Activated CD8-positive, alpha-beta T cell treated with anti-CD3 and anti-CD28 coated beads for 36 hours (primary cell): Measurements from ENCODE around the gene TCEAL5. TPM values are rescaled to one million over a fixed set of nuclear protein-coding genes. Genes with fewer than 3 reads are reported as not detected.
"Not testable (repeated sequence)": the region's sequence is repeated elsewhere in the genome, so short reads cannot be mapped to it uniquely, and the experiment has no call there.

Experiments used
- ATAC-seq: fragments of 200-7000 bp; cut with Tn5 transposase; one replicate; pipeline ENCODE4 v1.10.0; 2021; ENCODE audit warnings: mild to moderate bottlenecking, moderate library complexity
- CTCF ChIA-PET: fragments of 350-600 bp; sonication (Branson Sonifier 250); formaldehyde crosslinking; loops from one replicate; lab custom pipeline; 2021; ENCODE audit warnings: antibody characterized with exemption; lab: Charles Lee
- POLR2A ChIA-PET: fragments of 350-600 bp; sonication (Branson Sonifier 250); formaldehyde crosslinking; loops from one replicate; lab custom pipeline; 2021; ENCODE audit warnings: antibody characterized with exemption; lab: Charles Lee
- DNase-seq: peaks from one replicate; pipeline ENCODE4 v3.0.0-alpha.2; 2020
- H3K27ac Mint-ChIP-seq: one replicate; pipeline ENCODE4 v1.8.0; 2021; ENCODE audit warnings: mild to moderate bottlenecking, mixed read lengths
- H3K27me3 Mint-ChIP-seq: one replicate; pipeline ENCODE4 v1.8.0; 2021; ENCODE audit warnings: mixed read lengths
- H3K36me3 Mint-ChIP-seq: one replicate; pipeline ENCODE4 v1.8.0; 2021; ENCODE audit warnings: low read depth, mixed read lengths
- H3K4me1 Mint-ChIP-seq: one replicate; pipeline ENCODE4 v1.8.0; 2021; ENCODE audit warnings: low read depth, mixed read lengths
- H3K4me3 Mint-ChIP-seq: one replicate; pipeline ENCODE4 v1.8.0; 2021; ENCODE audit warnings: mild to moderate bottlenecking, moderate library complexity, mixed read lengths
- H3K9me3 Mint-ChIP-seq: one replicate; pipeline ENCODE4 v1.8.0; 2021; ENCODE audit warnings: mixed read lengths
- intact Hi-C: fragments of 100-400 bp; cut with micrococcal nuclease; formaldehyde crosslinking; loops from one replicate; pipeline ENCODE4 v1.10.0; 2022
- total RNA-seq, 2 experiments: library from RNA; stranded (reverse); gene quantifications; one replicate each; pipeline ENCODE4 v1.2.3, GENCODE V29; 2021
- TF ChIP-seq, protein P1 (sequence below): fragments of 200-600 bp; IDR thresholded peaks from one replicate; pipeline ENCODE4 v1.8.0; 2022; ENCODE audit warnings: antibody characterized with exemption, mild to moderate bottlenecking

The TCEAL5 gene
- total RNA-seq, 2 experiments from 2014 or later = not detected

DNA sequence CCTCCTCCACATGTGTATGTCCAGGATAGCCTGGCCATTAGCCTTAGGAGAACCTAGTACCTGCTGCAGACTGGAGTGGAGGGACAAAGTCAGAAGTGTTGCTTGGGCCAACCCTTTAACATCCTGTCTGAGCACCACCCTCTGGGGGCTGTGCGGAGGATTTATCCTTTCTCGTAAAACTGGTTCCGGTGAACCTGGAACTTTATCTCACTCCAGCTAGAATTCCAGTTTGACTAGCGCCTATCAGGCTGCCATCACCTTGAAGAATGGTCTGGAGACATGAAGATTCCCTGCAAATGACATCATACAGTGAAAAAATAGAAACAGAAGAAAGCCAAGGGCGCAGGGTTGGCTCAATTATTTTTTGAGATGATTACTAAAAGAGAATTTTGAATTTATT, 25.6 kb downstream of the TCEAL5 start:
- ChIA-PET POLR2A (no interaction called here), CTCF (interaction anchor here (1.5 kb wide), 1 partner anchor 20 kb away, joined by 3 read pairs; no protein-coding TSS in a partner anchor)
- H3K36me3 Mint-ChIP-seq = peaks cover 11% of the 10 kb centered on the region
- no peaks in the 10 kb centered on the region for H3K27me3 Mint-ChIP-seq
- intact Hi-C loops = no loop called here
- ATAC-seq (no peak), DNase-seq (no peak)
- TF ChIP-seq, protein P1, sequence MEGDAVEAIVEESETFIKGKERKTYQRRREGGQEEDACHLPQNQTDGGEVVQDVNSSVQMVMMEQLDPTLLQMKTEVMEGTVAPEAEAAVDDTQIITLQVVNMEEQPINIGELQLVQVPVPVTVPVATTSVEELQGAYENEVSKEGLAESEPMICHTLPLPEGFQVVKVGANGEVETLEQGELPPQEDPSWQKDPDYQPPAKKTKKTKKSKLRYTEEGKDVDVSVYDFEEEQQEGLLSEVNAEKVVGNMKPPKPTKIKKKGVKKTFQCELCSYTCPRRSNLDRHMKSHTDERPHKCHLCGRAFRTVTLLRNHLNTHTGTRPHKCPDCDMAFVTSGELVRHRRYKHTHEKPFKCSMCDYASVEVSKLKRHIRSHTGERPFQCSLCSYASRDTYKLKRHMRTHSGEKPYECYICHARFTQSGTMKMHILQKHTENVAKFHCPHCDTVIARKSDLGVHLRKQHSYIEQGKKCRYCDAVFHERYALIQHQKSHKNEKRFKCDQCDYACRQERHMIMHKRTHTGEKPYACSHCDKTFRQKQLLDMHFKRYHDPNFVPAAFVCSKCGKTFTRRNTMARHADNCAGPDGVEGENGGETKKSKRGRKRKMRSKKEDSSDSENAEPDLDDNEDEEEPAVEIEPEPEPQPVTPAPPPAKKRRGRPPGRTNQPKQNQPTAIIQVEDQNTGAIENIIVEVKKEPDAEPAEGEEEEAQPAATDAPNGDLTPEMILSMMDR = no peak
- no peak overlapping the region for H3K4me3 Mint-ChIP-seq
- H3K4me1 Mint-ChIP-seq = peaks cover 13% of the 10 kb centered on the region
- H3K9me3 Mint-ChIP-seq = no peaks in the 10 kb centered on the region
- no peak overlapping the region for H3K27ac Mint-ChIP-seq

DNA sequence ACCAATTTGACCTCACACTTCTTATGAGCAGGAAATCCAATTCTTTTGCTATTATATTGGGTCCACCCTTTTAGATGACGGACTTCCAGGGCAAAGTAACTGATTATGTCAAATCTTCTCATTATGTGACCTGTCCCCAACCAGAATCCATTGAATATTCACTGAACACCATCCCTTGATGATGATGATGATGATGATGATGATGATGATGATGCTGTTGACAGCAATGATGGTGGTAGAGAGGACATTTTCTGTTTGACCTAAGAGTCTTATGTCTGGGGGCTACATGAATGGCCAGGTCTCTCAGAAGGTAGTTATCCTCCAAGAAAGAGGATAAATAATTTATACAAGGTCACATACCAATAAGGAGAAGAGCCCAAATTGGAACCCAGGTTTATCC, 26.7 kb downstream of the TCEAL5 start:
- ATAC-seq = no peak
- intact Hi-C loops = loop anchor here (5.0 kb wide), 1 partner anchor 38 kb away; no protein-coding TSS in a partner anchor
- Mint-ChIP-seq H3K27ac (no peak overlapping the region), H3K4me3 (no peak overlapping the region), H3K9me3 (no peaks in the 10 kb centered on the region), H3K4me1 (peaks cover 9% of the 10 kb centered on the region), H3K36me3 (peaks cover 9% of the 10 kb centered on the region), H3K27me3 (no peaks in the 10 kb centered on the region)
- TF ChIP-seq, protein P1 = no peak
- ChIA-PET CTCF (interaction anchor here (1.4 to 1.5 kb wide), 2 partner anchors 18 to 38 kb away, joined by 3 to 5 read pairs; no protein-coding TSS in a partner anchor), POLR2A (no interaction called here)
- DNase-seq = no peak

DNA sequence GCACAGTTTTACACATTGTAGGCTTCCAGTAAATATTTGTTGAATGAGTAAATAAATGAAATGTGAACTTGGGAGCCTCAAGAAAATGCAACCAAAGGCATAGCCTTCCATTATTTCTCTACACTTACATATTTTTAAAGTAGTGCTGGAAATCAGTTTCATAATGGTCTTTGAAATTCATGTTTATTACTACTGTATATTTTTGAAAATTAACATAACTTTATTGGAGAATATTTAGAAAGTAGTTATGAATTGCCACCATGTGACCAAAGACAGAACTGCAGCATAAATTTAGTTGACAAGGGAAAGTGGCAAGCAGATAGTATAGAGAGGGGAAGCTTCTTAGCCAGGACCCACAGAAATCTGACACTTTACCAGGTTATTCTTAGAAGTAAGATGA, 28.0 kb downstream of the TCEAL5 start:
- peaks cover 4% of the 10 kb centered on the region for H3K4me1 Mint-ChIP-seq
- no peak for ATAC-seq
- no peaks in the 10 kb centered on the region for H3K9me3 Mint-ChIP-seq
- H3K4me3 Mint-ChIP-seq = no peak overlapping the region
- peak; percentile 11 for DNase-seq
- peaks cover 4% of the 10 kb centered on the region for H3K36me3 Mint-ChIP-seq
- POLR2A ChIA-PET = no interaction called here
- TF ChIP-seq, protein P1 = peak; percentile 20
- intact Hi-C loops = loop anchor here (5.0 kb wide), 1 partner anchor 36 kb away; no protein-coding TSS in a partner anchor
- no peaks in the 10 kb centered on the region for H3K27me3 Mint-ChIP-seq
- no peak overlapping the region for H3K27ac Mint-ChIP-seq
- CTCF ChIA-PET = interaction anchor here (1.0 to 1.4 kb wide), 5 partner anchors 12 to 314 kb away, joined by 3 to 6 read pairs (median 4); no protein-coding TSS in a partner anchor

DNA sequence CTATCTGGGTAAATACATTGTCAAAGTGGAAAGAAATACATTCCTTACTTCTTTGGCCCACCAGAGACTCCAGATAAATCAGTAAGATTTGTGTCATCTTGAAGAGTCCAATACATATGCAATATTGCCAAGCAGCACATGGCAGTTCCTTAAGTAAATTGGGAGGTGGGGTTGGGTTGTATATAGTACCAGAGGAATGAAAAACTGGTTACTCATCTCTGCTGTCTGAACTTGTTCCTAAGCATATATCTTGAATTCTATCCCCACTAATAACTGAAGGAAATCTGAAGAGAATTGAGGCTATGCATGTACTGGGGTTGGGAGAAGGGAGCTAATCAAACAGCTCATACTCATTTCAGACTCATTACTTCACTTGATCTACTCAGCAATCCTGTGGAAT, 36.4 kb downstream of the TCEAL5 start:
- POLR2A ChIA-PET = no interaction called here
- H3K9me3 Mint-ChIP-seq = no peaks in the 10 kb centered on the region
- no peak overlapping the region for H3K4me3 Mint-ChIP-seq

DNA sequence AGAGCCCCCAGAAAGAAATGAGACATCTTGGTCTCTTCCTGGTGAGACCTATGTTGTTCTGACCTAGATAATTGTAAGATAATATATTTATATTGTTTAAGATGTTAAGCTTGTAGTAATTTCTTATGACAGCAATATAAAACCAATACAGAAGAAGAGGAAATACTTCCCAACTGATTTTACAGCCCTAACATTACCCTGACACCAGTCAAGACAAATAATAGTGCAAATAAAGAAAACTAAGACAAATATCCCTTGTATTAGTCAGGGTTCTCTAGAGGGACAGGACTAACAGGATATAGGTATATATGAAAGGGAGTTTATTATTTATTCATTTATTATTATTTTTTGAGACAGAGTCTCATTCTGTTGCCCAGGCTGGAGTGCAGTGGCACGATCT, 40.3 kb downstream of the TCEAL5 start:
- no peaks in the 10 kb centered on the region for H3K36me3 Mint-ChIP-seq
- intact Hi-C loops = no loop called here
- ChIA-PET POLR2A (no interaction called here), CTCF (no interaction called here)
- H3K9me3 Mint-ChIP-seq = no peaks in the 10 kb centered on the region
- H3K27me3 Mint-ChIP-seq = no peaks in the 10 kb centered on the region
- no peak overlapping the region for H3K4me3 Mint-ChIP-seq
- DNase-seq (no peak), ATAC-seq (no peak)
- no peak overlapping the region for H3K27ac Mint-ChIP-seq
- no peaks in the 10 kb centered on the region for H3K4me1 Mint-ChIP-seq
- TF ChIP-seq, protein P1 = no peak

More for the DNA sequence above, 36.4 kb downstream of the TCEAL5 start:
- TF ChIP-seq, protein P1 = no peak
- Mint-ChIP-seq H3K36me3 (no peaks in the 10 kb centered on the region), H3K27ac (no peak overlapping the region), H3K27me3 (no peaks in the 10 kb centered on the region), H3K4me1 (no peaks in the 10 kb centered on the region)
- DNase-seq = no peak
- ATAC-seq = no peak
- CTCF ChIA-PET = no interaction called here
- intact Hi-C loops = no loop called here

DNA sequence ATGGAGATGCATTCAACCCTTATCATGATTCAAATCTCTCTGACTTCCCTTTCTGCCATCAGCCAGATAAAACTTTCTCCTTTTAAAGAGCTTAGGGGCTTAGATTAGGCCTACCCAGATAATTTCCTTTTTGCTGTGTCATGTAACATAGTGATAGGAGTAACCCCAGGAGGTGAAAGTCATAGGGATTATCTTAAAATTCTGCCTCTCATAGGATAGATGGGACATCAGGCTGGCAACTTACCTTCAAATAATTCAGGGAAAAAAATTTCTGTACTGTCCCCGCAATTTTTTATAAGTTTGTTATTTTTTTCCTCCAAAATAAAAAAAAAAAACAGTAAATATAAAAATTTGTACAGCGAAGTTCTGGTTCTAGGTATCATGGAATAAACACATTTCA, 40.9 kb downstream of the TCEAL5 start:
- CTCF ChIA-PET, DNase-seq, H3K9me3 Mint-ChIP-seq, H3K27me3 Mint-ChIP-seq, H3K36me3 Mint-ChIP-seq, H3K27ac Mint-ChIP-seq, intact Hi-C loops, ATAC-seq, H3K4me1 Mint-ChIP-seq, POLR2A ChIA-PET, H3K4me3 Mint-ChIP-seq: not testable (repeated sequence)
